GM13977 (cell line): Measurements from ENCODE around the gene KANK4.
"Not testable (repeated sequence)": the region's sequence is repeated elsewhere in the genome, so short reads cannot be mapped to it uniquely, and the experiment has no call there.

ENCODE experiments used
- DNase-seq: peaks from one replicate; pipeline ENCODE4 v3.0.0; 2012; ENCODE audit warnings: low spot score
- in situ Hi-C: fragments of 300-500 bp; cut with MboI; formaldehyde crosslinking; loops from one replicate; pipeline ENCODE4 v1.12.0; 2022; ENCODE audit warnings: low sequenced_read_pairs, low pct_unique_long_range_greater_than_20kb, mixed read lengths, inconsistent platforms; ENCODE audit not compliant: unreplicated experiment
- TF ChIP-seq, protein P1 (sequence below): IDR thresholded peaks from 2 replicates; pipeline ENCODE4 v1.5.1; 2012; ENCODE audit warnings: mild to moderate bottlenecking, control low read depth; ENCODE audit not compliant: insufficient read depth; ENCODE audit errors: extremely low read depth, missing control alignments

KANK4 gene

DNA sequence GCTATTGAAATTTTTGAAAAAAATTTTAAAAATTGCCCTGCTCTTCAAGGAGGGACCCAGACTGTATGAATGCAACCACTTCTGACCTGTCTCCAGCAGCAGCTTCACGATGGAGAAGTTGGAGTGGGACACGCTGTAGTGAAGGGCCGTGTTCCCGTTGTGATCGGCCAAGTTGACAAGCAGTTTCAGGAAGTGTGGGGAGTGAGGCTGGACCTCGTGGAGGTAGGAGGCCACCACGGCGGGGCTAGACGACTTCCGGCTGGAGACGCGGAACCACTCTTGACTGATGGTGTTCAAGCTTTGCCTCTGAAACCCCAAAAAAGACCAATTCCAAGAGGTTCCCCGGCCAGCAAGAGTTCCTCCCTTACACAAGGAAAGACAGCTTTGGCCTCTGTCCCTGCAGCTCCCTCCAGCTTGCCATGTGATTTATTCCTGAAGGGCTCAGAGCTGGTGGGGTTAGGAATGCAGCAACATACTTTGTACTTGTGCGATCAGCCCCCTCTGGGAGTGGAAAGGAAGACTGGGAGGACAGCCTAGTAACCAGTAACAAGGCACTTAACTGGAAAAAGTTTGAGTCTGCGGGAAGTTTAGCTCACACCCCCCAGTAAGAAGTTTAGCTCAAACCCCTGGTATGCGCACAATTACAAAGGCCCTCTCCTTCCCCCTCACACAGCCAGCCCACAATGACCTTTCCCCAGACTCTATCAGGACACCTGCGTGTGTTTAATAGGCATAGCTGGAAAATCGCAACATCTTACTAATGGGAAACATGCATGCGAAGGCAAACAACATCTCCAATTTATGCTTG, 56.0 kb downstream of the KANK4 start:
- DNase-seq = no peak
- in situ Hi-C loops = no loop called here

GRCh38 chr1:62260688-62261087, 58.5 kb downstream of the KANK4 start:
- no peak for DNase-seq
- TF ChIP-seq, protein P1, sequence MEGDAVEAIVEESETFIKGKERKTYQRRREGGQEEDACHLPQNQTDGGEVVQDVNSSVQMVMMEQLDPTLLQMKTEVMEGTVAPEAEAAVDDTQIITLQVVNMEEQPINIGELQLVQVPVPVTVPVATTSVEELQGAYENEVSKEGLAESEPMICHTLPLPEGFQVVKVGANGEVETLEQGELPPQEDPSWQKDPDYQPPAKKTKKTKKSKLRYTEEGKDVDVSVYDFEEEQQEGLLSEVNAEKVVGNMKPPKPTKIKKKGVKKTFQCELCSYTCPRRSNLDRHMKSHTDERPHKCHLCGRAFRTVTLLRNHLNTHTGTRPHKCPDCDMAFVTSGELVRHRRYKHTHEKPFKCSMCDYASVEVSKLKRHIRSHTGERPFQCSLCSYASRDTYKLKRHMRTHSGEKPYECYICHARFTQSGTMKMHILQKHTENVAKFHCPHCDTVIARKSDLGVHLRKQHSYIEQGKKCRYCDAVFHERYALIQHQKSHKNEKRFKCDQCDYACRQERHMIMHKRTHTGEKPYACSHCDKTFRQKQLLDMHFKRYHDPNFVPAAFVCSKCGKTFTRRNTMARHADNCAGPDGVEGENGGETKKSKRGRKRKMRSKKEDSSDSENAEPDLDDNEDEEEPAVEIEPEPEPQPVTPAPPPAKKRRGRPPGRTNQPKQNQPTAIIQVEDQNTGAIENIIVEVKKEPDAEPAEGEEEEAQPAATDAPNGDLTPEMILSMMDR = no peak
- in situ Hi-C loops = no loop called here

More for the DNA sequence above, 56.0 kb downstream of the KANK4 start:
- TF ChIP-seq, protein P1 = no peak

- in situ Hi-C loops = no loop called here
- no peak for DNase-seq
- TF ChIP-seq, protein P1 = no peak
Measured at GRCh38 chr1:62259551-62259950, 59.7 kb downstream of the KANK4 start.

GRCh38 chr1:62250126-62250726, 69.0 kb downstream of the KANK4 start:
- no peak for DNase-seq
- TF ChIP-seq, protein P1 = no peak
- in situ Hi-C loops = no loop called here

DNA sequence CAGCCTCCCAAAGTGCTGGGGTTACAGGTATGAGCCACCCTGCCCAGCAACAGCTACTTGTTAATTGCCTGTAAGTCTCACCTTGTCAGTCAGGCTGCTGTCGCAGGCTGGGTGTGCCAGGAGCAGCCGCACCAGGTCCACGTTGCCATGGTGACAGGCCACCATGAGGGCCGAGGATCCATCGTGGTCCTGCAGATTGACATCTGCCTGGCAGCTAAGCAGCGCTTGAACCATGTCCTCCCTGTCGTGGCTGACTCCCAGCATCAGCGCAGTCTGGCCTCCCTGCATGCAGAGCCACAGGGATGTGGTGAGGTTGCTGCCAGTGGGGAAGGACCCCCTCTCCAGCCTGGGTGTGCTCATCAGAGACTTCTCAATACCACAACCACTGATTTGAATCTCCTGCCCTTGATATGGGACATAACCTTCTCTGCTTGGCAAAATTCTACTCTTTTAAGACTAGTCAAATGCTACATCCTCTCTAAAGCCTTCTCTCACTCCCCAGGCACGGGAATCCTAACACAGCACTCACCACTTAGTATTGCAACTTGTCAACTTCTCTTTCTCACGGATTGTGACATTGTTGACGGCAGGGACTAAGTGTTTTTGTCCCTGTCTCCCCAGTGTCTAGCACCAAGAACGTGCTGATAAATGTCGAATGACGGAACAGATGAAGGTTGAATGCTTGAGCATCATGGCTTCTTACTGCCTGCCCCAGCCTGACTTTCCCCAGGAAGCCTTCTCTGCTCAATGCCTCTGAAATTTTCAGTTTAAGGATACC, 71.7 kb downstream of the KANK4 start:
- in situ Hi-C loops = no loop called here
- TF ChIP-seq, protein P1 = no peak
- no peak for DNase-seq

DNA sequence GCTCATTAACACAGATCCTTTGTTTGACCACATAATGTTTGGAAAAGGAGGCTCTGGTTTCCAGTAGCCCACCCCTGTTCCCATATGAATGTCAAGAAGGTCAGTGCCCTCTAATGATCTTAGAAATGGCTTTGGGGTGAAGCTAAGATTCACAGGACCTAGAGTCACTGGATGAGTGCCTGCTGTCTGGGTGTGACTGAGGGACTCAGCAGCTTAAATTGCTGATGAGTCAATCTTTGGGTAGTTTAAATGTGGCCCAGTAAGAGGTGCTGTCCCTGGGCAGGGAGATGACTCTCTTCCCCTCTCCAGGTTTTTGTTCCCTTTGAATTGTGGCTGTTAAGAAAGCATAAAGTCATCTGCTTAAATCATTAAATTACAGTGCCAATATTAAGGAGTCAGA, 74.0 kb downstream of the KANK4 start:
- in situ Hi-C loops = no loop called here
- no peak for DNase-seq
- TF ChIP-seq, protein P1 = no peak

DNA sequence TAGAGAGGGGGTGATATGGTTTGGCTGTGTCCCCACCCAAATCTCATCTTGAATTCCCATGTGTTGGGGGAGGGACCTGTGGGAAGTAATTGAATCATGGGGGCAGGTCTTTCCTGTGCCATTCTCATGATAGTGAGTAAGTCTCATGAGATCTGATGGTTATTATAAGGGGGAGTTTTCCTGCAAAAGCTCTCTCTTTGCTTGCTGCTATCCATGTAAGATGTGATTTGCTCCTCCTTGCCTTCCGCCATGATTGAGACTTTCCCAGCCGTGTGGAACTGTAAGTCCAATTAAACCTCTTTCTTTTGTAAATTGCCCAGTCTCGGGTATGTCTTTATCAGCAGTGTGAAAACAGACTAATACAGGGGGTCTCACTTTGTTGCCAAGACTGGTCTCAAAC, 74.9 kb downstream of the KANK4 start:
- DNase-seq, in situ Hi-C loops: not testable (repeated sequence)
